GM12878 (cell line): ENCODE results near the gene DNAJB8. TPM values are rescaled to one million over a fixed set of nuclear protein-coding genes. Genes with fewer than 3 reads are reported as not detected.

Experiments used
- BACH1 ChIP-seq: fragments of 450-650 bp; IDR thresholded peaks from 2 replicates; pipeline ENCODE4 v1.6.1; 2017; ENCODE audit warnings: mild to moderate bottlenecking, borderline replicate concordance
- BCL11A ChIP-seq: IDR thresholded peaks from 2 replicates; pipeline ENCODE4 v1.6.1; 2011; ENCODE audit warnings: low read depth, low read length
- BCL3 ChIP-seq: IDR thresholded peaks from 2 replicates; pipeline ENCODE4 v1.6.1; 2011; ENCODE audit warnings: borderline replicate concordance, low read depth, mild to moderate bottlenecking, moderate library complexity, low read length; ENCODE audit not compliant: insufficient read depth, poor library complexity, severe bottlenecking
- BMI1 ChIP-seq: fragments of 450-650 bp; IDR thresholded peaks from 2 replicates; pipeline ENCODE4 v1.6.1; 2016; ENCODE audit warnings: mild to moderate bottlenecking, moderate library complexity, borderline replicate concordance
- CREM ChIP-seq: IDR thresholded peaks from 2 replicates; pipeline ENCODE4 v1.6.1; 2014; ENCODE audit warnings: antibody characterized with exemption, low read depth
- GATAD2B ChIP-seq: fragments of 450-650 bp; conservative IDR thresholded peaks from 2 replicates; pipeline ENCODE4 v1.6.1; 2017; ENCODE audit warnings: low read depth, mild to moderate bottlenecking, moderate library complexity
- MXI1 ChIP-seq: fragments of 150-350 bp; IDR thresholded peaks from 2 replicates; pipeline ENCODE4 v1.6.1; 2011; ENCODE audit warnings: low read depth, mild to moderate bottlenecking, inconsistent platforms, low read length, improper control_type of control experiment
- NFIC ChIP-seq: IDR thresholded peaks from 2 replicates; pipeline ENCODE4 v1.6.1; 2012; ENCODE audit warnings: low read depth, mild to moderate bottlenecking, inconsistent platforms, low read length, moderate library complexity
- RFX5 ChIP-seq: IDR thresholded peaks from 2 replicates; pipeline ENCODE4 v1.6.1; 2011; ENCODE audit warnings: low read depth, low read length, improper control_type of control experiment
- SMARCA5 ChIP-seq: fragments of 450-650 bp; IDR thresholded peaks from 2 replicates; pipeline ENCODE4 v1.6.1; 2017; ENCODE audit warnings: mild to moderate bottlenecking
- SP1 ChIP-seq: IDR thresholded peaks from one replicate; pipeline ENCODE4 v1.6.1; 2011; ENCODE audit warnings: low read depth, low read length
- STAT3 ChIP-seq: IDR thresholded peaks from 2 replicates; pipeline ENCODE4 v1.6.1; 2011; ENCODE audit warnings: low read depth, low read length, improper control_type of control experiment
- ZBTB40 ChIP-seq: fragments of 450-650 bp; IDR thresholded peaks from 2 replicates; pipeline ENCODE4 v1.6.1; 2016; ENCODE audit warnings: mild to moderate bottlenecking, moderate library complexity, borderline replicate concordance
- ZSCAN29 ChIP-seq: fragments of 450-650 bp; IDR thresholded peaks from 2 replicates; pipeline ENCODE4 v1.6.1; 2017; ENCODE audit warnings: mild to moderate bottlenecking, moderate library complexity
- polyA plus RNA-seq, 11 experiments: library from polyadenylated mRNA; depleted of rRNA in 4 of 11; unstranded in 6 of 11; stranded (reverse) in 5 of 11; fragments of >200 nt; fragmentation: Nextera tagmentation in 4 of 11; fragmentation: Illumina TruSeq in 1 of 11; extraction: Ambion mirVana in 4 of 11; extraction: Trizol in 1 of 11; gene quantifications; 1 replicate in 1 of 11; 2 replicates in 10 of 11; pipeline versions ENCODE4 v1.2.1 to v1.2.3, GENCODE V29; 2011 to 2016; ENCODE audit warnings: inconsistent platforms in 2 of 11, missing spikeins in 2 of 11, low read depth in 1 of 11
- total RNA-seq, 4 experiments: library from RNA; depleted of rRNA in 3 of 4; stranded (reverse); fragments of >200 nt in 3 of 4; fragmentation: Illumina TruSeq in 1 of 4; extraction: Trizol in 1 of 4; gene quantifications; 2 replicates each; pipeline versions ENCODE4 v1.2.1 to v1.2.3, GENCODE V29; 2013 to 2021
- TF ChIP-seq, protein P1 (sequence below): fragments of 450-650 bp; IDR thresholded peaks from 2 replicates; pipeline ENCODE4 v1.6.1; 2017; ENCODE audit warnings: mild to moderate bottlenecking
- TF ChIP-seq, protein P2 (sequence below): IDR thresholded peaks from 2 replicates; pipeline ENCODE4 v1.6.1; 2012; ENCODE audit warnings: low read depth, low read length, improper control_type of control experiment
- TF ChIP-seq, protein P3 (sequence below): fragments of 450-650 bp; IDR thresholded peaks from 2 replicates; pipeline ENCODE4 v1.6.1; 2018; ENCODE audit warnings: mild to moderate bottlenecking, low read depth, moderate library complexity; ENCODE audit not compliant: partially characterized antibody

DNAJB8 gene
- total and polyA plus RNA-seq, 10 of the 15 experiments (the other 5 are each of a cell fraction or from before 2014, with no cell fraction given), result not detected

GRCh38 chr3:128426128-128426921 lies 40.4 kb downstream of the DNAJB8 start (continued):
- TF ChIP-seq GATAD2B (peak; percentile 69; the same call in 1 of the 2 replicates), BCL3 (no peak), BMI1 (no peak), SMARCA5 (peak; percentile 86), MXI1 (no peak), STAT3 (no peak), NFIC (no peak), ZSCAN29 (no peak), ZBTB40 (no peak), BACH1 (no peak), CREM (no peak), BCL11A (no peak), SP1 (no peak), RFX5 (no peak)
- TF ChIP-seq, protein P1, sequence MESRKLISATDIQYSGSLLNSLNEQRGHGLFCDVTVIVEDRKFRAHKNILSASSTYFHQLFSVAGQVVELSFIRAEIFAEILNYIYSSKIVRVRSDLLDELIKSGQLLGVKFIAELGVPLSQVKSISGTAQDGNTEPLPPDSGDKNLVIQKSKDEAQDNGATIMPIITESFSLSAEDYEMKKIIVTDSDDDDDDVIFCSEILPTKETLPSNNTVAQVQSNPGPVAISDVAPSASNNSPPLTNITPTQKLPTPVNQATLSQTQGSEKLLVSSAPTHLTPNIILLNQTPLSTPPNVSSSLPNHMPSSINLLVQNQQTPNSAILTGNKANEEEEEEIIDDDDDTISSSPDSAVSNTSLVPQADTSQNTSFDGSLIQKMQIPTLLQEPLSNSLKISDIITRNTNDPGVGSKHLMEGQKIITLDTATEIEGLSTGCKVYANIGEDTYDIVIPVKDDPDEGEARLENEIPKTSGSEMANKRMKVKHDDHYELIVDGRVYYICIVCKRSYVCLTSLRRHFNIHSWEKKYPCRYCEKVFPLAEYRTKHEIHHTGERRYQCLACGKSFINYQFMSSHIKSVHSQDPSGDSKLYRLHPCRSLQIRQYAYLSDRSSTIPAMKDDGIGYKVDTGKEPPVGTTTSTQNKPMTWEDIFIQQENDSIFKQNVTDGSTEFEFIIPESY, result no peak
- TF ChIP-seq, protein P2, sequence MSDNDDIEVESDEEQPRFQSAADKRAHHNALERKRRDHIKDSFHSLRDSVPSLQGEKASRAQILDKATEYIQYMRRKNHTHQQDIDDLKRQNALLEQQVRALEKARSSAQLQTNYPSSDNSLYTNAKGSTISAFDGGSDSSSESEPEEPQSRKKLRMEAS, result no peak
- TF ChIP-seq, protein P3, sequence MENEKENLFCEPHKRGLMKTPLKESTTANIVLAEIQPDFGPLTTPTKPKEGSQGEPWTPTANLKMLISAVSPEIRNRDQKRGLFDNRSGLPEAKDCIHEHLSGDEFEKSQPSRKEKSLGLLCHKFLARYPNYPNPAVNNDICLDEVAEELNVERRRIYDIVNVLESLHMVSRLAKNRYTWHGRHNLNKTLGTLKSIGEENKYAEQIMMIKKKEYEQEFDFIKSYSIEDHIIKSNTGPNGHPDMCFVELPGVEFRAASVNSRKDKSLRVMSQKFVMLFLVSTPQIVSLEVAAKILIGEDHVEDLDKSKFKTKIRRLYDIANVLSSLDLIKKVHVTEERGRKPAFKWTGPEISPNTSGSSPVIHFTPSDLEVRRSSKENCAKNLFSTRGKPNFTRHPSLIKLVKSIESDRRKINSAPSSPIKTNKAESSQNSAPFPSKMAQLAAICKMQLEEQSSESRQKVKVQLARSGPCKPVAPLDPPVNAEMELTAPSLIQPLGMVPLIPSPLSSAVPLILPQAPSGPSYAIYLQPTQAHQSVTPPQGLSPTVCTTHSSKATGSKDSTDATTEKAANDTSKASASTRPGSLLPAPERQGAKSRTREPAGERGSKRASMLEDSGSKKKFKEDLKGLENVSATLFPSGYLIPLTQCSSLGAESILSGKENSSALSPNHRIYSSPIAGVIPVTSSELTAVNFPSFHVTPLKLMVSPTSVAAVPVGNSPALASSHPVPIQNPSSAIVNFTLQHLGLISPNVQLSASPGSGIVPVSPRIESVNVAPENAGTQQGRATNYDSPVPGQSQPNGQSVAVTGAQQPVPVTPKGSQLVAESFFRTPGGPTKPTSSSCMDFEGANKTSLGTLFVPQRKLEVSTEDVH, result no peak
